ENCODE results near the gene WDR82.
"Not testable (repeated sequence)": the region's sequence is repeated elsewhere in the genome, so short reads cannot be mapped to it uniquely, and the experiment has no call there.

Gene WDR82

DNA sequence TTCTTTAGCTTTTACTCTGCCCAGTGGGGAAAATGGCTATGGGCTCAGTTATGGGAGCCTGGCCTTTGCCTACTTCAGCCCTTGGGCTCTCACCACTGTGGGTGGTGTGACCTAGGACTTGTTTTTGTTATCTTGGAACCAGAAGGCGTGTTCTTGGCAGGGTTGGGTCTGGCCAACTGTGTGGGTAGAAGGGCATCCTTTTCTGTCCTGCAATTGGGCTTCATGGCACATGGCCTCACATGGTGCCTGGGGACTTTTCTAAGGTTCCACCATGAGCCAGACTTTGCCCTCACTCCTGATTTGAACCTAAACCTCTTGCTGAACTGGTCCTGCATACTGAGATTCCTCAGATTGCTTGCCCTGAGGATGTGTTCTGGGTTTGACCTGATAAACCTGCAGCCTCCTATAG is 10.9 kb upstream of the WDR82 start:
- peaks cover 18% of the 10 kb centered on the region for H3K36me3 ChIP-seq (ENCODE audit: control insufficient read depth, low read length)
- H4K20me1 ChIP-seq (ENCODE audit: control insufficient read depth, insufficient read depth, low read depth, low read length) = no peaks in the 10 kb centered on the region
- H3K4me1 ChIP-seq (ENCODE audit: control insufficient read depth, low read length) = peaks cover 16% of the 10 kb centered on the region
- H3K27me3 ChIP-seq (ENCODE audit: control insufficient read depth, low read length) = no peaks in the 10 kb centered on the region
- H3K27ac ChIP-seq (ENCODE audit: low read depth, low read length) = no peak overlapping the region
- peak overlapping the region; percentile 85; the same call in 1 of the 2 replicates for H3K4me2 ChIP-seq (ENCODE audit: low read length)
- TF ChIP-seq, protein P1, sequence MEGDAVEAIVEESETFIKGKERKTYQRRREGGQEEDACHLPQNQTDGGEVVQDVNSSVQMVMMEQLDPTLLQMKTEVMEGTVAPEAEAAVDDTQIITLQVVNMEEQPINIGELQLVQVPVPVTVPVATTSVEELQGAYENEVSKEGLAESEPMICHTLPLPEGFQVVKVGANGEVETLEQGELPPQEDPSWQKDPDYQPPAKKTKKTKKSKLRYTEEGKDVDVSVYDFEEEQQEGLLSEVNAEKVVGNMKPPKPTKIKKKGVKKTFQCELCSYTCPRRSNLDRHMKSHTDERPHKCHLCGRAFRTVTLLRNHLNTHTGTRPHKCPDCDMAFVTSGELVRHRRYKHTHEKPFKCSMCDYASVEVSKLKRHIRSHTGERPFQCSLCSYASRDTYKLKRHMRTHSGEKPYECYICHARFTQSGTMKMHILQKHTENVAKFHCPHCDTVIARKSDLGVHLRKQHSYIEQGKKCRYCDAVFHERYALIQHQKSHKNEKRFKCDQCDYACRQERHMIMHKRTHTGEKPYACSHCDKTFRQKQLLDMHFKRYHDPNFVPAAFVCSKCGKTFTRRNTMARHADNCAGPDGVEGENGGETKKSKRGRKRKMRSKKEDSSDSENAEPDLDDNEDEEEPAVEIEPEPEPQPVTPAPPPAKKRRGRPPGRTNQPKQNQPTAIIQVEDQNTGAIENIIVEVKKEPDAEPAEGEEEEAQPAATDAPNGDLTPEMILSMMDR (IDR thresholded peaks at IDR 0.05; ENCODE audit: low read depth, low read length, poor library complexity, severe bottlenecking) = no peak
- no peak for TF ChIP-seq EZH2phosphoT487 (IDR thresholded peaks at IDR 0.05; ENCODE audit: borderline replicate concordance, low read length)
- no peaks in the 10 kb centered on the region for H3K9me3 ChIP-seq (ENCODE audit: control insufficient read depth, insufficient read depth, low read length)
- peaks cover 28% of the 10 kb centered on the region for H3K79me2 ChIP-seq (ENCODE audit: control insufficient read depth, low read length)
- H3K9me2 ChIP-seq (replicated peaks; ENCODE audit: control insufficient read depth, low read length) = no peaks in the 10 kb centered on the region
- peaks cover 5% of the 10 kb centered on the region; the same call in 1 of the 2 replicates for H3F3A ChIP-seq (ENCODE audit: control insufficient read depth, insufficient read depth)
- no peak overlapping the region for H3K4me3 ChIP-seq (ENCODE audit: low read length)

DNA sequence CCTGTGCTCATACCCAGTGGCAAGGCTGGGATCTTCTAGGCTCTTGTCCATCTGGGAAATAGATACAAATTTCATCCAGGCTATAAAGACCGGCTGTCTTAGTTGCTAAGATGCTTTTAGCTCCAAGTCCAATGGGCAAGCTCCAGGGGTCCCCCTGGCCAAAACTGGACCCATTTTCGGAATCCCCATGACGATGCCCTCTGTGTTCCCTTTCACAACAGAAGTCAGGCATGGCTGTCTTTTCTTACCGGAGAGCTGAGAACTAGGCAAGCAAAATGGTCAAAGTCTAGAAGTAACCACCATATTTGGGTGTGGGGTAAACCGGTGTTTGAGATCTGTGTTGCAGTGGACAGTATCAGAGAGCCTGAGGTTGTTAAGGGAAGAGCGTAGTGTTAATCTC is 10.2 kb upstream of the WDR82 start:
- Histone ChIP-seq H3K9me2 (replicated peaks; ENCODE audit: control insufficient read depth, low read length) (no peaks in the 10 kb centered on the region), H3K4me1 (ENCODE audit: control insufficient read depth, low read length) (peaks cover 16% of the 10 kb centered on the region), H3K4me2 (ENCODE audit: low read length) (peak overlapping the region; percentile 85), H3F3A (ENCODE audit: control insufficient read depth, insufficient read depth) (peaks cover 5% of the 10 kb centered on the region; the same call in 1 of the 2 replicates), H3K27me3 (ENCODE audit: control insufficient read depth, low read length) (no peaks in the 10 kb centered on the region), H3K9me3 (ENCODE audit: control insufficient read depth, insufficient read depth, low read length) (no peaks in the 10 kb centered on the region), H3K27ac (ENCODE audit: low read depth, low read length) (peak overlapping the region; percentile 96; the same call in 1 of the 2 replicates), H3K79me2 (ENCODE audit: control insufficient read depth, low read length) (peaks cover 28% of the 10 kb centered on the region), H4K20me1 (ENCODE audit: control insufficient read depth, insufficient read depth, low read depth, low read length) (no peaks in the 10 kb centered on the region), H3K4me3 (ENCODE audit: low read length) (peak overlapping the region; percentile 91), H3K36me3 (ENCODE audit: control insufficient read depth, low read length) (peaks cover 18% of the 10 kb centered on the region)
- TF ChIP-seq EZH2phosphoT487 (IDR thresholded peaks at IDR 0.05; ENCODE audit: borderline replicate concordance, low read length) = no peak
- TF ChIP-seq, protein P1 (IDR thresholded peaks at IDR 0.05; ENCODE audit: low read depth, low read length, poor library complexity, severe bottlenecking) = no peak

DNA sequence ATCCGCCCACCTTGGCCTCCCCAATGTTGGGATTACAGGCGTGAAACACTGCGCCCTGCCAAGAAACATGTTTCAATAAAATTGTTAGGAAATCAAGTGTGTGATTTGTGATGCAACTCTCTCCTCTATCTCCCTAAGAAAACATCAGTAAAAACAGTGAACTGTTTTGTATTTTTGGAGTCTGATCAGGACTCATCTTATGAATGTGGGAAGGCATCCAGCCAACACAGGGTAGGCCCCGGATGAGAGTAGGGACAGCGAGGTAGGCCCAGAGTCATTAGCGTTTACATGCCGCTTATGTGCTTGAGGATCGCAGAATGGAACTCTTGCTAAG is 8.3 kb upstream of the WDR82 start:
- Histone ChIP-seq H3K9me2 (replicated peaks; ENCODE audit: control insufficient read depth, low read length) (no peaks in the 10 kb centered on the region), H3K4me1 (ENCODE audit: control insufficient read depth, low read length) (peaks cover 16% of the 10 kb centered on the region), H3K27me3 (ENCODE audit: control insufficient read depth, low read length) (no peaks in the 10 kb centered on the region), H3K4me3 (ENCODE audit: low read length) (peak overlapping the region; percentile 91), H3K36me3 (ENCODE audit: control insufficient read depth, low read length) (peaks cover 10% of the 10 kb centered on the region), H3K79me2 (ENCODE audit: control insufficient read depth, low read length) (peaks cover 28% of the 10 kb centered on the region), H3K9me3 (ENCODE audit: control insufficient read depth, insufficient read depth, low read length) (no peaks in the 10 kb centered on the region), H3K4me2 (ENCODE audit: low read length) (peak overlapping the region; percentile 85), H3F3A (ENCODE audit: control insufficient read depth, insufficient read depth) (peaks cover 13% of the 10 kb centered on the region; the same call in 1 of the 2 replicates), H3K27ac (ENCODE audit: low read depth, low read length) (no peak overlapping the region), H4K20me1 (ENCODE audit: control insufficient read depth, insufficient read depth, low read depth, low read length) (no peaks in the 10 kb centered on the region)
- TF ChIP-seq, protein P1 (IDR thresholded peaks at IDR 0.05; ENCODE audit: low read depth, low read length, poor library complexity, severe bottlenecking) = no peak
- TF ChIP-seq EZH2phosphoT487 (IDR thresholded peaks at IDR 0.05; ENCODE audit: borderline replicate concordance, low read length) = no peak

DNA sequence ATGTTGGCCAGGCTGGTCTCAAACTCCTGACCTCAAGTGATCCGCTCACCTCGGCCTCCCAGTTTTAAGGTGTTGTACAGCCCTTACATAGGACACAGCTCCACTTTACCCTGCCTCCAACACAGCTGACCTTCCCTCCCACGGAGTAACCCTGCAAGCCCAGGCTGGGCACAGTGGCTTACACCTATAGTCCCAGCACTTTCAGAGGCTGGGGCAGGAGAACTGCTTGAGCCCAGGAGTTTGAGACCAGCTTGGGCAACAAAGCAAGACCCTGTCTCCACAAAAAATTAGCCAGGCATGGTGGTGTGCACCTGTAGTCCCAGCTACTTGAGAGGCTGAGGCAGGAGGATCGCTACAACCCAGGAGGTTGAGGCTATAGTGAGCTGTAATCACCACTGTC is 5.6 kb upstream of the WDR82 start:
- not testable (repeated sequence) for H3K4me2 ChIP-seq (ENCODE audit: low read length); H3K4me3 ChIP-seq (ENCODE audit: low read length); H4K20me1 ChIP-seq (ENCODE audit: control insufficient read depth, insufficient read depth, low read depth, low read length); H3K27me3 ChIP-seq (ENCODE audit: control insufficient read depth, low read length); H3K9me3 ChIP-seq (ENCODE audit: control insufficient read depth, insufficient read depth, low read length); H3K36me3 ChIP-seq (ENCODE audit: control insufficient read depth, low read length); H3K27ac ChIP-seq (ENCODE audit: low read depth, low read length); H3K9me2 ChIP-seq (replicated peaks; ENCODE audit: control insufficient read depth, low read length)
- Histone ChIP-seq H3K79me2 (ENCODE audit: control insufficient read depth, low read length) (peaks cover 28% of the 10 kb centered on the region), H3F3A (ENCODE audit: control insufficient read depth, insufficient read depth) (peaks cover 25% of the 10 kb centered on the region), H3K4me1 (ENCODE audit: control insufficient read depth, low read length) (peaks cover 22% of the 10 kb centered on the region)
